Jurkat, Clone E6-1 (cell line): ENCODE measurements around the gene RGS6.

Source experiments
- DNase-seq: peaks from one replicate; pipeline ENCODE4 v3.0.0-alpha.2; 2011; ENCODE audit warnings: low read depth, low spot score
- H3K4me3 ChIP-seq: 2 replicates; pipeline ENCODE4 v1.5.1; 2011; ENCODE audit warnings: mild to moderate bottlenecking, low read length, control low read depth, moderate library complexity

RGS6 gene

DNA sequence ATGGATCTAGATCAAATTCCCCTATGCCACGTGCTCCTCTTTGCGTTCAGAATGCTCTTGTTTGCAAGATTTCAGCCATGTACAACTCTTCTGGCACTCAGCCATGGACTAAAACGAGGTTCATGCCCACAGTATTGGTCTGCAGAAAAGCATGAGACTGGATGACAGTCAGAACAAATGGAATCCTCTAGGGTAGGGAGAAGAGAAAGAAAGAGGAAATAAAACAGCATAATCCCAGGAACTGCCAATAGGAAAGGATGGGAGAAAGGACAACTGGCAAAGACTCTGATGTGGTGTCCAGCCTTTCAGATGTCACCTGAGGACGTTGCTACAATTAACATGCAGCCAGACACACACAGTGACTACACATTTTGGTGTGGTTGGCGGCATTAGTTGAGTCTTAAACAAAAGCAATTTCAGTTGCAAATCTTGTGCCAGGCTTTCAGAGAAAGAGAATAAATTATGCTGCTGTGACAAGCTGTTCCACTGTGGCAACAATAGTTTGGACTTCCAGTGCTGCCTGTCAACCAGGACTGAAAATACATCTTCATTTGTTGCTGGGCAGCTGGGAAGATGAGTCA, 338.0 kb downstream of the RGS6 start:
- no peak overlapping the region for H3K4me3 ChIP-seq

DNA sequence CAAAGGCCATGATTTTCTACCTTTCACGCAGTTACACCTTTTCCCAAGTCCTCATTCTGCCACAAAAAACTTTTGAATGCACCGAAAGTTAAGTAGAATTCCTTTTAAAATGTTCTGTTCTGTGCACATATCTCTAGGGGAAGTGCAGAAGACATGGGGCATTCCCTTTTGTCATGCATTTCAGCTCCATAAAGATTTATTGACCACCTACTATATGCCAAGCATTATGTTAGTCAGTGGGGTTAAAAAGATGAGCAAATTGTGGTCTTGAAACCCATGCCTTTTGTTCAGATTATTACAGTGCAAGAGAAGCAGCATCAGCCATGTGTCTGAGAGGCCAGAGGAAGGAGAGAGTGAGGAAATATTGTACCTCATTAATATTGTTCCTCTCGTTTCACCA, 338.5 kb downstream of the RGS6 start:
- no peak for DNase-seq
- no peak overlapping the region for H3K4me3 ChIP-seq

More for the DNA sequence above, 338.0 kb downstream of the RGS6 start:
- no peak for DNase-seq

DNA sequence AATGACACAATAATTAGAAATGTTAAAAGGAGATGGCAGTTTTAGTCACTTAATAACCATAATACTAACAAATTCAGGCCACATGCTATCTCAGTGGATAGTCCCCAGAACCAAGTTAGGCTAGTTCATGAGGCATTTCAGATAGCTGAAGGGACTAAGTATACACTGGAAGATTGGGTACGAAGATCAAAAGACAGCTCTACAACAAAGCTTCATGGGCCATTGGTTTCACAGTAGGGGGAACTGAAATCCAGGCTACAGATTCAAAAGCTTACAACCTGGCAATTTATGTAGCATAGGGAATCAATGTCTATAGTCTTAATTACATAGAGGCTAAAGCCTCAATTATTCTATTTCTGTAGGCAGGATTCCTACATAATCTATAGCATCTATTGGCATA, 343.0 kb downstream of the RGS6 start:
- DNase-seq: no peak

DNA sequence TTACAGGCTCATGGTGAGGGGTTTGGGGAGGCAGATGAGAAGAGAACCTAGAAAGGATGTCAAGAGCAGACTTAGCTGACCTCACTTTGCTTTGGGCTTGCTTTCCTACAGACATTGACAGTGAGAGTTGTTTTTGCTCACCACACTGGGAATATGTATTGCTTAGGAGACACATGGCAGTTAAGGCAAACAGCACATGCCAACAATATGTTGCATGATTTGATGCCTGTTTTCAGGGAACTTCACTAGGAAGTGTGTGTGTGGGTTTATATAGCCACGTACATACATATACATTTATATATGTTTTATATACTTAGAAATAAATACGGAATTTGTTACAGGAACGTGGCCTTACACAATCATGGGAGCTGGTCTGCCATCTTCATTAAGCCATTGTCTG, 346.1 kb downstream of the RGS6 start:
- DNase-seq: no peak
- no peak overlapping the region for H3K4me3 ChIP-seq

More for the DNA sequence above, 343.0 kb downstream of the RGS6 start:
- H3K4me3 ChIP-seq: no peak overlapping the region

DNA sequence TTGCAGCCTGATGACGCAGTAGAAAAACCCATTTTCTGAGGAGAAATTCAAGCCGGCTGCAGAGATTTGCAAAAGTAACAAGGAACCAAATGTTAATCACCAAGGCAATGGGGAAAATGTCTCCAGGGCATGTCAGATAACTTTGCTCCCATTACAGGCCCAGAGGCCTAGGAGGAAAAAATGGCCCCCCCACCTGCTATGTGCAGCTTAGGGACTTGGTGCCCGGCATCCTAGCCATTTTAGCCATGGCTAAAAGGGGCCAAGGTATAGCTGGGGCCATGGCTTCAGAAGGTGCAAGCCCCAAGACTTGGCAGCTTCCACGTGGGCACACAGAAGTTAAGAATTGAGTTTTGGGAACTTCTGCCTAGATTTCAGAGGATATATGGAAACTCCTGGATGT, 351.9 kb downstream of the RGS6 start:
- H3K4me3 ChIP-seq: no peak overlapping the region
- no peak for DNase-seq

DNA sequence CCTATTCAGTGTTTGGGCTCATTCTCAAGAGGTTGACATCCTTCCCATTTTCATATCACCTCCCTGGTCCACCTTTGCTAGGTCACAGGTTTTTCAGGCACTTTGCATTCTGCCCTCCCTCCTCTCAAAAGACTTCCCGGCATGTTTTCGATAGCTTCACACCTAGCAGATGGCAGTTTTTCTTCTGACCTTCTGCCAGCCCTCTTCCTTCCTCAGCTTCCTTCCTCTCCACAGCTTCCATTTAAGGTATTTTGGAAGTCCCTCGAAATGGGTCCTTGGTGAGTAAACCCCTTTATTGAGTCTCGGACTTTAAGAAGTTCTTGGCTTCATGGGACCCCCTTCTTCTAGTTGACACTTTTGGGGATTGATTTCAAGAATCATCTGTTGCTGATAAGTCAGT, 358.0 kb downstream of the RGS6 start:
- DNase-seq: no peak
- no peak overlapping the region for H3K4me3 ChIP-seq

DNA sequence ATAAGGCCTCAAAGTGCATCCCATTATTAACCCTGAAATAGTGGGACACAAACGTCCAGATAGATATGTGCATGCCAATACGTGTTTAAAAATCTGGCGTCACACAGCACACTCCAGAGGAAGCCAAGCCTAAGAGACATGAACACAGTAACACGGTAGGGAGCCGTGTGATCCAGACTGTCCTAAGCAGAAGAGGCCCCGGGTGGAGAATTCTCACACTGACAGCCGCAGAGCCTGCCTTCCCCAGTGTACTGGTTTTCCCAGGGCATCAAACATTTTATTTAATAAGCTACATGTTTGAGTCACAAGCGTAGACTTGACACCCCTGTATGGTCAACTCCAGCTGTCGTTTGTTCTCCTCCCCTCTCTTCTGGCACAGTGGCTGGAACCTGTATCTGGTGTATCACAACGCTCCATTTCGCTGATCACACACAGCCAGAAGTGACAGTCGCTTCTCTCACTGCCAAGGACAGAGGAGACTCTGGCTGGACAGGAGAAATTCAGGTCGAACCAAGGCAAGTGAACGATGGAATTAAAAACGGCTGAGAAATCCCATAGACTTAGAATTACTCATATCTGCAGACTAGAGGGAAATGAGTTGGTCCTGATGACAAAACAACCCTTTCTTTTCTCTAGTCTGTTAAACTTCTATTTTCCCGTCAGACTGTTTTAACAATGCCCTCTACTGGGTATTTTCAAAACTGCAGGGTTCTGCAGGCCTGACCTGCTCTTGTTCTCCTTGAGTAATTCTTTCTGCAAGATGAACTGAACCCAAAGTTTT, 359.9 kb downstream of the RGS6 start:
- no peak overlapping the region for H3K4me3 ChIP-seq
- DNase-seq: peak; percentile 54

DNA sequence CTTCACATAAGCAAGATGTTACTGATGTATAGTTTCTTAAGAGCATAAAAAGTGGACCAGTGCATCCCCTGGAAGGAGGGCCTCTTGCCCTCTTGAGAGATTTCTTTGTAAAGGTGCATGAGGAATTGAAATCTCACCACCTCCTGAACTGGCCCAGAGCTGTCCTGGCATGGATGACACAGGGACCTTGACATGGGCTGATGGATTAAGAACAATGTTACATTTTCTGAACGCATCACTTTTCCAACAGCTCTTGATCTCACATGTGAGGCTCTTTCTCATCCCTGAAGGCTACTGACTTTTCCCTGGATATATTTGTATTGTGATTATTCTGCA, 360.4 kb downstream of the RGS6 start:
- no peak overlapping the region for H3K4me3 ChIP-seq
- DNase-seq: no peak

DNA sequence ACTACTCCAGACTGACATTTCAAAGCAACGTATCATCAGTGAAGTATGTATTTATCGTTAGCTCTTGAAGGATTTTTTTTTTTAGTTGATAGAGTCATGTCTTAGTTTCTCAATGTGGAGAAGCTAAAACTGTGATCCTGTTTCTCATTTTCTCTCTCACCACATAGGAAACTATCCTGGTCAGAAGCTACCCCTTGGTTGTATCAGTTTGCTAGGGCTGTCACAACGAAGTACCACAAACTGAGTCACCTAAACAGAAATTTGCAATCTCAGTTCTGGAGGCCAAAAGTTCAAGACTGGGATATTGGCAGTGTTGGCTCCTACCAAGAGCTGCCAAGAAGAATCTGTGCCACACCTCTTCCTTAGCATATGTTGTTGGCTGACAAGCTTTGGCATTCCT, 369.1 kb downstream of the RGS6 start:
- H3K4me3 ChIP-seq: no peak overlapping the region
- DNase-seq: no peak

DNA sequence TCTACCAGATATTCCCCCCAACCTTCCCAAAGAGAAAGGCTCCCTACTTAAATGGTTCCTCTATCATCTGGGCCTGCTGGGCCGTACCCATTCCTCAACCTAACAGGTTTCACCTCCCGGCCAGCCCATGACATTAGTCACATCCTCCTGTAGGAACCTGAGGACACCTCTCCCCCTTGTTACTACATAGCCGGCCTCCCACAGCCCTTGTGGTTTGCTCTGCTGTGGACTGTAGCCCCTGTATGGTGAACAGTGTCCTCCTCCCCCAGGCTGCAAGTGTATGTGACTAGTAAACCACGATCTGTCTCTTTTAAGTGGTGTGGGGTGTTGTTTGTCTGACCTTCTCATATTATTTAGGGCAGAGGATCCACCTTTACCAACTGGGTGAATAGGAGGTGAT, 371.7 kb downstream of the RGS6 start:
- no peak for DNase-seq
- H3K4me3 ChIP-seq: no peak overlapping the region

DNA sequence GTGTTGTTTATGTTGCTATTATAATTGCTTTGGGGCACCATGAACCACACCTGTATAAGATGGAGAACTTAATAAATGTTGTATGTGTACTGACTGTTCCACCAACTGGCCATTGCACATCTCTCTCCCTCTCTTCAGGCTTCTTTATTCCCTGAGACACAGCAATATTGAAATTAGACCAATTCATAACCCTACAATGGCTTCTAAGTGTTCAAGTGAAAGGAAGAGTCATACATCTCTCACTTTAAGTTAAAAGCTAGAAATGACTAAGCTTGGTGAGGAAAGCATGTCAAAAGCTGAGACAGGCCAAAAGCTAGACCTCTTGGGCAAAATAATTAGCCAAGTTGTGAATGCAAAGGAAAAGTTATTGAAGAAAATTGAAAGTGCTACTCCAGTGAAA, 373.3 kb downstream of the RGS6 start:
- DNase-seq: no peak
- H3K4me3 ChIP-seq: no peak overlapping the region

DNA sequence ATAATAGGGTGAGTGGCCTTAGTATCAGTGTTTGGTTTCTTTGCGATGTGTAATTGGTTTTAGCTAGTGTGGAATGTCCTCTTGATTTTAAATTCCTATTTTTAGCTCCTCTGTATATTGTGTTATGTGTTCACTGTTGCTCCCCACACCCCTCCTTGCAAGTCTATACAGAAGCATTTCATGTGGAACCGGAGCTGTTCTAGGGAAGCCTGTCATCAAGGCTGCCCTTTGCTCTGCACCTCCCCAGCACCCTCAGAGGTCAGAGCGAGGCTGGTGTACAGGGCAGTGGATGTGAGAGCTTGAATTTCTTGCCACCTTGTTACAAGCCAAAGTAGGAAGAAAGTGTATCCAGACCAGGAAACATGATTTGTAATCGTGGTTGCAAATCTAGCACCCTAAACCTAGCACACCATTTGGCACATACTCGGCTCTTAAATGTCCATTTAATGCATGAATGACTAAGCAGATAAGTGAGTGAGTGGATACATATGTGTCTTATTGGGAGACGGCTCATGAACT, 376.8 kb downstream of the RGS6 start:
- no peak overlapping the region for H3K4me3 ChIP-seq
- DNase-seq: no peak

DNA sequence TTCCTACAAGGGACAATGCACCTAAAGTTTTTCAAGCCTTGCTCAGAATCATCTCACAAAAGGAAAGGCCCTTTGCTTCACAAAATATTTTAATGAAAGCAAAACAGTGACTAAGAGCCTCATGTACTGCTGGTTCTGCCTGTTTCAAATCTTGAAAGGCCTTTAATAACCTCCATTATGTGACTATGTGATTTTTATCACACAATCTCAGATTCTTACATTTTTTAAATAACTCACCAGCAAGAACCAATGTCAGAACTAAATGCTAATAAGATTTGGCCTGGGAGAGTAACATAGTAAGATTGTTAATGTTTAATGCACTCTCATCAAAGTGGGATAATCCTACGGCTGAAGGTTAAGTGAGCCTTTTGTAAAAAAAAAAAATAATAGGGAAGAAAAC, 378.9 kb downstream of the RGS6 start:
- no peak for DNase-seq

DNA sequence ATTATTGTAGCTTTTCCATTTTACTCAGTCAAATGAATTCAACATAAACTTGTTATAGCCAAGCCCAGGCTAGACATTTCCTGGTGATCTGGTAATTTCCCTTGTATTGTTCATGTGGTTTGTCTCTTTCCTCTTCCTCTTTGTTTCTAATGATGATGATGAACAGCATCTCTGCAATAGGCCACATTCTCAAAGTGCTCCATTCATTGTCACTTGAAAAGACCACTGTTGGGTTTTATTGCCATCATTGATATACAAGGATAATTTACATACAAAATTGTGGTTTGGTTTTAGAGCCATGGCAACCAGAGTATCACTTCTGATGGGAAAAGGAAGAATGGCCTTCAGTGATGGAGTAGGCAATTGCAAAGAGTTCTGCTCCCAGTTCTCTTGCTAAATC, 379.3 kb downstream of the RGS6 start:
- no peak for DNase-seq
- no peak overlapping the region for H3K4me3 ChIP-seq

More for the DNA sequence above, 378.9 kb downstream of the RGS6 start:
- H3K4me3 ChIP-seq: no peak overlapping the region

DNA sequence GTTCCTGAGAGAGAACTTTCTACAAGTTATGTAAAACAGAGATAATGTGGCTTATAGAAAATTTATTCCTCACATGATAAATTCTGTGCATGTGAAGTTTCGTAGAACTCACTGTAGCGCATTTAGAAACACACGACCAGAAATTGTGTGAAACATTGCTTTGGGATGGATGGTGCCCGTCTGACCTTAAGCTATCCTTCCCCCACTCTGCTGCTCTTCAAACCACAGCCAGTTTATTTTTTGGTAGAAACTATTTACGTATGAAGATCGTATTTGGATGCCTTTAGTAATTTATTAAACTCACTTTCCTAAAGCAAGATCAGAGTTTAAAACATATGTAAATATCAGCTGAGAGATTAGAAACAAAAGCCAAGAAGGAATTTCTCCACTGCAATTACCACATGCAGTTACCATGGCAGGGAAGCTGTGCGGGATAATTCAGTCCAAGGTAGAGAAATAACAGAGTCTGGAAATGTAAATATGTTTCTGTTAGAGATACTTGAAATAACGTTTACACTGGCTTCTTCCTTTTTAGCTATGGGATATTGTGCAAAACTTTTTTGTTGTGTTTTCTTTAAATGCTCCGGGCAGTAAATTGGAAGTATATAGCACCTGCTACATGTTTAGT, 382.7 kb downstream of the RGS6 start:
- no peak overlapping the region for H3K4me3 ChIP-seq
- no peak for DNase-seq

DNA sequence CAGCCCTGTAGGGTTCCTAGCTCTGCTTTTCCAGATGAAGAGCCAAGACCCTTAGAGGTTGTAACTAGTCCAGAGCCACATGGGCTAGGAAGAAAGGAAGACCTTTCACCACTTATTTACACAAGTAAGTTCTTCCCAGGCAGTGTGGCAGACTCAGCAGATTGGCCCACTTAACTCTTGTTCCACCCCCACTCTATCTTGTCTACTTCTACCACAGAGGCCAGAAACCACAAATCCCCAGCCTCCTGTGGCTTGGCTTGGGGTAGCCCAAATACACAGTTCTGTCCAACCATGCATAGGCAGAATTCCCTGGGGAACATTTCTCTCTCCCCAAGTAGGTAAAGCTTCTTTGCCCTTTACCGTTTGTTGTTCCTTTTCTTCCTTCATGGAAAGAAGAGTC, 383.5 kb downstream of the RGS6 start:
- H3K4me3 ChIP-seq: no peak overlapping the region
- no peak for DNase-seq

DNA sequence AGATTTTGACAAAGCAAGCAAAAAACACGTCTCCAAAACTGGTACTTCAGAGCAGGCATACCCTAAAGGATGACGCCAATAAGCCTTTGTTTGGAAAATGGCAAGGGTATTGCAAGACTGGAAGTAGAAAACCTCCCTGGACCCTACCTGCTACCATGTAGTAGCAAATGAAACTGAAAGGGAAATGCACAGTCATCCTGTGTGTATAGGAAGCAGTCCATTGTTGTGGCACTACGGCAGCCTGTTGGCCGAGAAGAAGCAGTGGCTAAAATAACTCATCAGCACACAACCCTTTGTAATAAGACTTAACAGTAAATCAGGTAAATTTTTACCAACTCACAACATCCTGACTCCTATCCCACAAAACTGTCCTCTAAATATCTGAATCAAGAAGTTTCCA, 386.4 kb downstream of the RGS6 start:
- peak; percentile 10 for DNase-seq
- H3K4me3 ChIP-seq: no peak overlapping the region

DNA sequence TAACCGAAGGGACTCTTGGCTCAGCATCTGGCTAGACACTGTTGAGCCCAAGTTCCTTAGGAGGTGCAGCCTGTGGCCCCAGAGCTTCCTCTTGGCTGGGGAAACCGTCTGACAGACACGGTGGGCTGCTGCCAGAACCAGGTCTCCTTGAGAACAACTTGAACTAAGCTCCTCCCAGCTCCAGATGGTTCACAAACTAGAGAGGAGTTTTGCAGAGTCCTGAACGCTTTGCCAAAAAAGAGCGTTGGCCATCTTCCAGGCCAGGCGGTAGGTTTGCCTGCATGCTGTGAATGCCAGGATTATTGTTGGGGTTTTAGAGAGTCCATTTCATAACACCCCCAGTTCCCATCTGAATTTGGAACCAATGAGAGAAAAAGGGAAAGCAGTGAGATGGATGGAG, 399.8 kb downstream of the RGS6 start:
- no peak for DNase-seq
- no peak overlapping the region for H3K4me3 ChIP-seq

DNA sequence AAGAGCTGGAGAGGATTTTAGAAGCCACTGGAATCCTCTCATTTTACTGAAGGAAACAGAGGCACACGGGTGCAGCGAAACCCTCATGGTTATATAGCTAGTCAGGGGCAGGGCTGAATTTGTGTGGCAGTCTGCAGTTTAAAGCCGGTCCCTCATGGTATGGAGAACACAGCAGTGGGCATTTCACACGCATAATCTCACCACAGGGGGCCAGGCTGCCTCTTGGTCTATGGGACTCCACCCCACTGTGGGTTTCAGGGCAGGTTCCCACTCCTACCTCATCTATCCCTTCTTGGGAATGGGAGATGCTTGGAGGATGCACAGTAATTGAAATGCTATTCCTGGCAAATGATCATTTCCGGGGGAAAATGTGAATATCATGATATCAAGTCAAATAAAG, 400.6 kb downstream of the RGS6 start:
- H3K4me3 ChIP-seq: no peak overlapping the region
- no peak for DNase-seq

DNA sequence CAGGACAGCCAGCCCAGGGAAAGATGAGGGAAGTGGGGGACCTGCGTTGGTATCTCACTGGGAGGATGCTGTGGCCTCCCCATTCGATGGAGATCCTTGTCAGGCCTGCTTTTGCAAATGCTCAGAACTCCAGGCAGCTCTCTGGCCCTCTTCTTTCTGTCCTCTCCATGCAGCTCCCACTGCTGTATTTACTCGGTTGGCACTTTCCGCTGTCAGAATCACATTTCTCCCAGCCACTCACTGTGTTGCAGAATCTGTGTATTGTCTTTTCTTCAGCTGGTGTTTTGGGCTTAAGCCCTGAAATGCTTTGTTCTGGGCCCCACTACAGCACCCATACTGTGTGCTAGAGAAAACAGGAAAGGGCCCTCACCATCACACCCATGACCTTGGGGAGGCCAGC, 401.1 kb downstream of the RGS6 start:
- DNase-seq: no peak
- H3K4me3 ChIP-seq: no peak overlapping the region
